Measurements from ENCODE around the gene THBS4.

DNA sequence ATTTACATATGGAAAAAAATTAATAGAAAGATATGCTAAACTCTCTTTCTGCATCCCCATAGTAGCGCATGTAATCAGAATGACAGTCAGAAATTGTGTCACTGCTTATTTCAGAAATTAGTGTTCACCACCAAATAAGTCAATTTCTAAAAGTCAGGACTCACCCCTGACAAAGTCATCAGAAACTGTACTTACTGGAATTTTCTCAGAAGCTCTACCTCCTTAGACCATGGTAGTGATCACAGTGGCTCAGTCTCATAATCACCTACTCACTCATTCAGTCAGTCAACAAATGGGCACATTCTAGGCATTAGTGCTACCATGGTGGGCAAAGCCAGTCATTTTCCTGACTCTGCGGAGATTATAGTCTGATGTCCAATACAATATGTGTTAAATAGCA is 22.0 kb downstream of the THBS4 start:
- TF ChIP-seq POLR2A (IDR thresholded peaks at IDR 0.05; ENCODE audit: low read depth, low read length) (no peak), TAF1 (IDR thresholded peaks at IDR 0.05; ENCODE audit: borderline replicate concordance, low read depth, low read length) (no peak), POLR2AphosphoS5 (IDR thresholded peaks at IDR 0.05; ENCODE audit: low read depth, low read length) (no peak)

All from GM12892 (cell line).